Measurements from ENCODE around the gene HOXA7.

Gene HOXA7

DNA sequence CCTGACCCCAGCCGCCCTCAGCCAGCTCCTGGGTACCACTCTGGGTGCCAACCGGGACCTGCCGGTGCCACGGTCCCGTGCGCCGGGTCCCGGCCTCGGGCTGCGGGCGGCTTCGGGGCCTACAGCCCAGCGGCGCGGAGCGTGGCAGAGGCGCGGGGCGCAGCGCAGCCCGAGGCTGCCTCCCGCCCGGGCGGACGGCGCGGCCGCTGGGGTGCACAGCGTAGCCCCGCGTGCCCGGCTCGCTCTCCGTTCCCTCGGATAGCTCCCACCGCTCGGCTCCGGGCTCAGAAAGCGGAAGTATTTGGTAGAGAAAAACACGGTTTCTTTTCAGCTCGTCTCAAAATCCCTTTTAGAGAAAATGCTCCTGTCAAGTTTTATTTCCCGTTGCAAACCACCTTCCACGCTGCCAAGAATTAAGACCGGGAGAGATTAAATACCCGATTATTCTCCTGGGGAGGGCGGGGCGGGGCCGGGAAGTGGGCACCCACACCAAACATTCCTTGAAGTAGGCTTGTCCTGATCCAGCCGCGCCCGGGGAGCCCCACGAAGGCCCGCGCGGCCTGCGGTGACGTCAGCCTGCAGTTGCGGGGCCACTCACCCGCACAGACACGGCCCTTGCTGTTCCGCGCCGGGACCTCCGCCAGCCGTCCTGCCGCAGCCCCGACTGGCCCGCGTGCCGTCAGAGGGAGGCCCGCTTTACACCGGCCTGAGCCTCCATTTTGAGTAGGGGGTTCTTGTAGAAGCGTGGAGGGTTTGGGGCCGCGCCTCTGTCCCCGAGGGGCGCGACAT lies 36.3 kb upstream of the HOXA7 start:
- peak; percentile 72 for DNase-seq

DNA sequence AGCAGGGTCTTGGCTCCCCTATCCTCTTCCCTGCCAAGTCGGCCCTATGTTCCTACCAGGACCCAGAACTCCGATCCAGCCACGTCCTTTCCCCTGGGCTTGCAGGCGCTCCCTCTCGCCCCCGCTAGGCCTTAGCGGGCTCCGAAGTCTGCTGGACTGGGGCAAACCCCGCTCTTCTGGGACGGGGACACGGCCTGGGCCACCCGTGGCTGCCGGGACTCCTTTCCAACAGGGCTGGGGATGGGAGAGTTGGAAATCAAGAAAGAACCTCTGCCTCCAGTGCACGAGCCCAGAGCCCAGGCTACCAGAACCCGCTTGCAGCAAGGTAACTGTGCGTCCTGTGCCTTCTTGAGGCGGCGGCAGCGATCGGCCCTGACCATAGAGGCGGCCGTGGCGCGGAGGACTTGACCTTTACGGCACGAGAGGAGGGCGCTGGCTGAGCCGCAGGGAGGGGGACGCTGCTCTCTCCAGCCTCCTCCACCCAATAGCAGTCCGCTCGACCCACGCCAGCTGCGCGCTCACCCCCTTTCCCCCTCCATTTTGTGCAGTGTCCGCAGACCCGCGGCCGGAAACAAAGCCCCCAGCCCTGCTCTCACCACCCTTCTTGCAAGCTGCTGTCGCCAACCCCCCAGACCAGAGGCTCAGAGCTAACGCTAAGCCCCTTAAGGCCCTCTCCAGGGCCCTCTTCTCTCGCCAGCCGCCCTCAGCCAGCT lies 35.5 kb upstream of the HOXA7 start:
- no peak for DNase-seq

DNA sequence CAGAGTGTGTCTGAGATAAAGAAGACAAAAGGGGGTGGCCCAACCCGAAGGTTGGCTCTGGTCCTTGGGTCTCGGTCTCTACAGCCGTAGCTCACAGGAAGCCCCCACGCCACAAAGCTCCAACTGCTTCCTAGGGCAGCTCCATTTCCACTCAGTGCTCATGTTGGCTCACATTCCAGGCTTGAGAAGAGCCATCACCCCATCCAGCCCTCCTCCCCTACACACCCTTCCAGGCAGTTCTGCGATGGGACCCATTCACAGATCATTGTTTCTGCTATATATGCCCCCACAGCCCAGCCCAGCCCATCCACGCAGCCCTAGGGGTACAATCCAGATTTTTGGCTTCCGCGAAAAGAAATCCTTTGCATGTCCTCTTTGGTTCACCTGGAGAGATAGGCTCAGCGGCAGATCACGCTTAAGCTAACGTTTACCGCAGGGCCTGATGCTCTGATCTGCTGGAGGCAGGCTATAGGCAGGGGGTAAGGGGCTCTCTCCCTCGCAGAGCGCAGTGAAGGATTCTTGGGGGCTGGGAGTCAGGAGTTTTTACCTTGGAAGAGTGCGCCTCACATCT lies 34.8 kb upstream of the HOXA7 start:
- DNase-seq = no peak

DNA sequence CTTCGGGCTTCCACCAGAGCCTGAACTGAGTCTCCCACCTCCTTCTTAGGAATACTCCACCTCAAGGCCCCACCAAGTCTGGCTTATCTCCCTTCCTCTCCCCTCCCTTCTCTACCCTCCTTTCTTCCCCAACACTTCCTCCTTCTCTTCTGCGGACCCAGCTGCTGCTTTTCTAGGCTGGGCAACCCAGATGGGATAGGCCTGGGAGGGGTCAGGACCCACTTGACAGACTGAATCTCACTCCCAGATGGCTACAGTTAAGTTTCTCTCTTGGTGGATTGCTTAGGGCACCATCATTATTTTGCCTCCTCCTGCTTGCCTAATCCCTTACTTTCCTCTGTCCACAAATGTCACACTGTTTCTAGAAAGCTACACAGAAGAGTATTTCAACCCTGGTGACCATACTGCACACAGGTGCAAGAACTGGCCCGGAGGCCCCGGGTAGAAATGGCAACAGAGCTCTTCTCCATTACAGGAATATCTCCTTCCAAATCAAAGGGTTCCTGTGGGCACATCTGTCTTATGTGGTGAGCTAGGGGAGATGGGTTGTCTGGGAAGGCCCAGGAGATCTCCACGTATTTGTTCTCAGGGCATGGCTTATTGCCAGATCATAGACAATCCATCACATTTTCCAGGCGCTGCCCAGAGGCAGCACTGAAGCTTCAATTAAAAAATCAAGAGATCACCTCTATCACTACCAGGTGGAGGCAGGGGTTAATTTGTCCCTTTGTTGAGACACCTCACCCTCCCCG lies 33.7 kb upstream of the HOXA7 start:
- no peak for DNase-seq

GRCh38 chr7:27189295-27189996 lies 33.0 kb upstream of the HOXA7 start:
- no peak for DNase-seq

- no peak for DNase-seq
Observed at GRCh38 chr7:27188386-27189294, 32.2 kb upstream of the HOXA7 start.

DNA sequence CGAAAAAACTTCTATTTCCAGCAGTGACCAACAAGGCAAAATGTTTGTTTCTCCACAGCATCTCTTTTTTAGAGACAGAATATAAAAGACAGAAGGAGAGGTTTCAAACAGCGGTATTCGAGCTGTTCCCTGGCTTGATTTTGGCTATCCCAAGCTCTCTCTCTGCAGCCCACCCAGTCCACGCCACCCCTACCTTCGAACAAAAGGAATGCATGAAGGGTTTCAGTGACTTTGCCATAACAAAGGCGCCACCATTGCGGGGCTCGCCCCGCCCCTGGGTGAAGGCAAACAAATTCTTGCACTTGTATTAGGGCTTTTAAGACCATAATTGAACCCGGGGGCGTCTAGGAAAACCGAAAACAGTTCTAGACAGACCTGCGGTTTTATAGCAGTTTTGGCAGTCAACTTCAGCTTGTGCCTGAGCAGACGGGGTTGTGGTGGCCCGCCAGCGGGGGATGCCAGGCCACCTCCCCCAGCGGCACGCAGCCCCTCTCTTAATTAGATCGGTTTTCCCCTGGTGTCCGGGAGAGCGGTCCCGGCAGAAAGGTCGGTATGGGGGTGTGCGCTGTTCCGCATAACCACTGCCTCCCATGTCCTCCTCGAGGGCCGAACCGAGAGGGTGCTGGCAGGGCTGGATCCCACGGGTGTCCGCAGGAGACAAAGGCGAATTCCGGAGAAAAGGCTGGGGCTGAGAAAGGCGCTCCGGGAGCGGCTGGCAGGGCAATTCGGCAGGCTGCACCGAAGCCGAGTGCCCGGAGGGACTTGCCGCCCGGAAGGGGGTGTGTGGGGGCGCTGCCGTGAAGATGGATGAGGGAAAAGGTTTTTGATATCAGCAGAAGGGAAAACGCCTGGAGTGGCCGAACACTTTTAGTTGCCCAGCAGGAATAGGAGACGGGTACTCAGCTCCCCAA lies 31.3 kb upstream of the HOXA7 start:
- no peak for DNase-seq

GRCh38 chr7:27186668-27187474 lies 30.4 kb upstream of the HOXA7 start:
- DNase-seq = no peak

DNA sequence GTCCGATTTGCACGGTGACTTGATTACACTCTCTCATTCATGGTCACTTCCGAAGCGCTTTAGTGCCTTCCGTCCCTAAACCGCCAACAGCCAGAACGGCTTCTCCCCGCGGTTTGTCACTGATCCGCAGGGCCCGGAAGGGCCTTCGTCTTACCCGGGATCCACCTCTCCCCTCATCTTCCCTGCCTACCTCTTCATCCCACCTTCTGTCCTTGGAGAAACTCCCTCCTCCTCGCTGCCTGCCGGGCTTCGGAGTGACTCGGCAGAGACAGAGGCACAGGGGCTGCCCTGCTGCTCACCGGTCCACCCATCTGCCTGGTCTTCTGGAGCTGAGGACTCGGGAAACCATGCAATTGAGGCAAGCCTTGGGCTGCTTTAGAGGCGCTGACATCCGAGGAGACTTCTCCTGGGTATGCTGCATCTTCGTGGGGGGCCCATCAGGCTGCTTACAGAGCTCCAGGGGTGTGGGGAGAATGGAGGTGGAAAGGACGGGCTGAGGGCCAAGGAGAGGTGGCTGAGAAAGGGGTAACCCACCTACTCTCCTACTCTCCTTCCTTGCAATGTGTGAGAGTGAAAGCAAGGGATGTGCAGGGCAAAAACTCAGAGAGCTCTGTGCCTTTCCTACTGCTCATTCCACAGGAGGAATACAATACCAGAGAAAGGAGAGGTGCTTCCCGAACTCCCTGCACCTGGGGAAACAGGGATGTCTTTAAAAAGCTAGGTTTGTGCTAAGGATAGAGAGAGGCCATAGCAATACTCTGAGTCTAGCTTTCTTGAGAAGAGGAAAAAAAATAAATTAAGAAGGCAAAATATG lies 29.6 kb upstream of the HOXA7 start:
- DNase-seq = no peak

DNA sequence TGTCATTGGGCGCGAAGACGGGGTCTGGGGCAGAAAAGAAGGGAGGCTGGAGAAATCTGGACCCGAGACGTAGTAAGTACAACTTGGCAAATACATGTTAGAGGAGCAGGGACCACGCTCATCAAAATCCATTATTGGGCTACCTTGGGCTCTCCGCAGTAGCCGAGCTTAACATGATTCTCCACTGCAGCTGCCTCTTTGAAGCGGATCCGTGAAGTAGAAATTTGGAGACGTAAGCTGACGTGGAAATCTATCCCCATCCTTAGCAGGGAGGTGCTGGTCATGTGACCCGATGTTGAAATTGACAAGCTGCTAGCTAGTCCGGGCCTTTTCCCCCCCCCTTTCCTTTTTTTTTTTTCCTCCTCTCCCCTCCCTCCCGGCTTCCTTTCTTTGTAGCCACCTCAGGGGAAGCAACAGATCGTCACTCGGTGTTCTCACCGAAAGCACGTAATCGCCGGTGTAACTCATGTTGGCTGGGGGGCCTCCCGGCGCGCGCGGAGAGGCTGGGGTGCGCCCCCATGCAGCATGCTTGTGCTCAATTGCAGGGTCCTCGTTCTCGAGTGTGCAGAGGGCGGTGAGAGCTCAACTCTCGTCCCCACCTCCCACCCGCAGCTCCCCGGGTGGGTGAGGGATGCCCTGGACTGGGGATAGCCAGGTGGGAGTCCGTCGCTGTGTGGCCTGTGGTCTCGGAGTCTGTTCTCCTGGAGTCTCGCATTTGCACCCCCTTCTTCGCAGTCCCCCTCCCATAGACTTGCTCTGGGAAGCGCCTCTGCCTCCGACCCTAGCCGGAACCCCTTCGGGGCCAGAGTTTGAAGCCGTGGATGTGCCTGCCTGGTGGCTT lies 28.8 kb upstream of the HOXA7 start, which contains the start of gene HOXA11:
HOXA11 (minus strand) TSS at position 220 of the 841 bp plus-strand sequence; CDS start at position 132, 88 bp downstream.
- no peak for DNase-seq

GRCh38 chr7:27184337-27185012 lies 28.0 kb upstream of the HOXA7 start:
- DNase-seq = no peak

- DNase-seq = no peak
Observed at GRCh38 chr7:27183682-27184336, 27.3 kb upstream of the HOXA7 start.

GRCh38 chr7:27182861-27183681 lies 26.6 kb upstream of the HOXA7 start:
- DNase-seq = no peak

- no peak for DNase-seq
Observed at GRCh38 chr7:27182285-27182841, 25.9 kb upstream of the HOXA7 start.

DNA sequence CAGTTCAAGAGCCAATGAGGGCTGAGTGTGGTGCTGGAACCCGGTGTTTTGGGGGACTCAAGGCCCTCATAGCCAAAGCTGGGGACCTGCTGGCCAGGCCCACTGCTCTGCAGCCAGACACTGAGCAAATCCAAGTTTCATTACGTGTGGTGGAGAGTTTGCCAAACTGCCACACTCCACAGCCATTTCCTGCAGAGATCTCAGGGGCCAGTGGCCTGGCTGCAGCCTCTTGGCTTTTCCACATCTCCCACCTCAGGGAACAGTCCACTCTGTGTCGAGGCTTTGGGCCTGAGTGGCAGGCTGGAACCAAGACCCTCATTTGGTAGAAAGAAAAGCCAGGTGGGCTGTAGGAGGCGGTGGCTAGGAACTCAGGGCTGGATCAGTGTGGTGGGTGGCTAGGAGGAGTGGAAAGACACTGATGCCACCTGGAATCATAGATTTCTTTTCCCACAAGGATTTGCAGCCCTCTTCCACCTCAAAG lies 25.4 kb upstream of the HOXA7 start:
- DNase-seq = no peak

All from suppressor macrophage treated with lipopolysaccharide for 4 hours (primary cell).